Measurements from ENCODE around the gene EPSTI1.

Gene EPSTI1

GRCh38 chr13:42985312-42986175 lies 6.5 kb downstream of the EPSTI1 start:
- Histone ChIP-seq H3K4me3 (ENCODE audit: low read length) (no peak overlapping the region), H3K9ac (ENCODE audit: low read depth, low read length) (no peak overlapping the region), H3K27me3 (ENCODE audit: insufficient read depth, low read length) (peaks cover 5% of the 10 kb centered on the region; the same call in 1 of the 2 replicates), H3K9me3 (ENCODE audit: insufficient read depth, low read depth, low read length) (no peaks in the 10 kb centered on the region), H3K4me1 (ENCODE audit: insufficient read depth, low read length) (peaks cover 18% of the 10 kb centered on the region), H3K27ac (ENCODE audit: low read length) (no peak overlapping the region), H3K36me3 (ENCODE audit: insufficient read depth, low read depth, low read length) (no peaks in the 10 kb centered on the region)

- no peaks in the 10 kb centered on the region for H3K36me3 ChIP-seq (ENCODE audit: insufficient read depth, low read depth, low read length)
Observed at GRCh38 chr13:42984691-42985090, 7.3 kb downstream of the EPSTI1 start.

GRCh38 chr13:42984026-42984425 lies 8.0 kb downstream of the EPSTI1 start:
- H3K4me1 ChIP-seq (ENCODE audit: insufficient read depth, low read length), result peaks cover 18% of the 10 kb centered on the region
- no peak overlapping the region for H3K9ac ChIP-seq (ENCODE audit: low read depth, low read length)
- no peaks in the 10 kb centered on the region for H3K36me3 ChIP-seq (ENCODE audit: insufficient read depth, low read depth, low read length)
- H3K27me3 ChIP-seq (ENCODE audit: insufficient read depth, low read length), result no peaks in the 10 kb centered on the region
- H3K4me3 ChIP-seq (ENCODE audit: low read length), result no peak overlapping the region
- H3K9me3 ChIP-seq (ENCODE audit: insufficient read depth, low read depth, low read length), result no peaks in the 10 kb centered on the region
- H3K27ac ChIP-seq (ENCODE audit: low read length), result no peak overlapping the region

More at GRCh38 chr13:42984691-42985090, 7.3 kb downstream of the EPSTI1 start:
- Histone ChIP-seq H3K4me1 (ENCODE audit: insufficient read depth, low read length) (peaks cover 18% of the 10 kb centered on the region), H3K9ac (ENCODE audit: low read depth, low read length) (no peak overlapping the region), H3K27ac (ENCODE audit: low read length) (no peak overlapping the region), H3K4me3 (ENCODE audit: low read length) (no peak overlapping the region), H3K27me3 (ENCODE audit: insufficient read depth, low read length) (no peaks in the 10 kb centered on the region), H3K9me3 (ENCODE audit: insufficient read depth, low read depth, low read length) (no peaks in the 10 kb centered on the region)

GRCh38 chr13:42981853-42982252 lies 10.2 kb downstream of the EPSTI1 start:
- H3K27ac ChIP-seq (ENCODE audit: low read length), result no peak overlapping the region
- no peaks in the 10 kb centered on the region for H3K9me3 ChIP-seq (ENCODE audit: insufficient read depth, low read depth, low read length)
- no peak overlapping the region for H3K4me3 ChIP-seq (ENCODE audit: low read length)
- H3K36me3 ChIP-seq (ENCODE audit: insufficient read depth, low read depth, low read length), result no peaks in the 10 kb centered on the region
- peaks cover 18% of the 10 kb centered on the region for H3K4me1 ChIP-seq (ENCODE audit: insufficient read depth, low read length)
- no peak overlapping the region for H3K9ac ChIP-seq (ENCODE audit: low read depth, low read length)
- H3K27me3 ChIP-seq (ENCODE audit: insufficient read depth, low read length), result no peaks in the 10 kb centered on the region

GRCh38 chr13:42981317-42981716 lies 10.7 kb downstream of the EPSTI1 start:
- Histone ChIP-seq H3K9me3 (ENCODE audit: insufficient read depth, low read depth, low read length) (no peaks in the 10 kb centered on the region), H3K36me3 (ENCODE audit: insufficient read depth, low read depth, low read length) (no peaks in the 10 kb centered on the region), H3K27ac (ENCODE audit: low read length) (no peak overlapping the region), H3K27me3 (ENCODE audit: insufficient read depth, low read length) (no peaks in the 10 kb centered on the region), H3K4me3 (ENCODE audit: low read length) (no peak overlapping the region), H3K9ac (ENCODE audit: low read depth, low read length) (no peak overlapping the region), H3K4me1 (ENCODE audit: insufficient read depth, low read length) (peaks cover 18% of the 10 kb centered on the region)

GRCh38 chr13:42977219-42977659 lies 14.8 kb downstream of the EPSTI1 start:
- Histone ChIP-seq H3K9ac (ENCODE audit: low read depth, low read length) (no peak overlapping the region), H3K27ac (ENCODE audit: low read length) (no peak overlapping the region), H3K4me3 (ENCODE audit: low read length) (no peak overlapping the region), H3K27me3 (ENCODE audit: insufficient read depth, low read length) (no peaks in the 10 kb centered on the region), H3K36me3 (ENCODE audit: insufficient read depth, low read depth, low read length) (no peaks in the 10 kb centered on the region), H3K4me1 (ENCODE audit: insufficient read depth, low read length) (peaks cover 11% of the 10 kb centered on the region), H3K9me3 (ENCODE audit: insufficient read depth, low read depth, low read length) (no peaks in the 10 kb centered on the region)

- Histone ChIP-seq H3K4me3 (ENCODE audit: low read length) (no peak overlapping the region), H3K4me1 (ENCODE audit: insufficient read depth, low read length) (peaks cover 1% of the 10 kb centered on the region; the same call in 1 of the 2 replicates), H3K36me3 (ENCODE audit: insufficient read depth, low read depth, low read length) (no peaks in the 10 kb centered on the region), H3K27me3 (ENCODE audit: insufficient read depth, low read length) (no peaks in the 10 kb centered on the region), H3K27ac (ENCODE audit: low read length) (no peak overlapping the region), H3K9me3 (ENCODE audit: insufficient read depth, low read depth, low read length) (no peaks in the 10 kb centered on the region), H3K9ac (ENCODE audit: low read depth, low read length) (no peak overlapping the region)
Observed at GRCh38 chr13:42976066-42976465, 16.0 kb downstream of the EPSTI1 start.

GRCh38 chr13:42973581-42973980 lies 18.5 kb downstream of the EPSTI1 start:
- H3K9ac ChIP-seq (ENCODE audit: low read depth, low read length), result no peak overlapping the region
- no peak overlapping the region for H3K4me3 ChIP-seq (ENCODE audit: low read length)
- H3K27ac ChIP-seq (ENCODE audit: low read length), result no peak overlapping the region
- no peaks in the 10 kb centered on the region for H3K27me3 ChIP-seq (ENCODE audit: insufficient read depth, low read length)
- H3K36me3 ChIP-seq (ENCODE audit: insufficient read depth, low read depth, low read length), result no peaks in the 10 kb centered on the region
- H3K9me3 ChIP-seq (ENCODE audit: insufficient read depth, low read depth, low read length), result no peaks in the 10 kb centered on the region
- peaks cover 3% of the 10 kb centered on the region; the same call in 1 of the 2 replicates for H3K4me1 ChIP-seq (ENCODE audit: insufficient read depth, low read length)

- Histone ChIP-seq H3K36me3 (ENCODE audit: insufficient read depth, low read depth, low read length) (no peaks in the 10 kb centered on the region), H3K4me3 (ENCODE audit: low read length) (no peak overlapping the region), H3K4me1 (ENCODE audit: insufficient read depth, low read length) (peaks cover 3% of the 10 kb centered on the region; the same call in 1 of the 2 replicates), H3K27me3 (ENCODE audit: insufficient read depth, low read length) (no peaks in the 10 kb centered on the region), H3K9me3 (ENCODE audit: insufficient read depth, low read depth, low read length) (no peaks in the 10 kb centered on the region), H3K27ac (ENCODE audit: low read length) (no peak overlapping the region), H3K9ac (ENCODE audit: low read depth, low read length) (no peak overlapping the region)
Observed at GRCh38 chr13:42971691-42972347, 20.2 kb downstream of the EPSTI1 start.

- H3K36me3 ChIP-seq (ENCODE audit: insufficient read depth, low read depth, low read length), result no peaks in the 10 kb centered on the region
- no peak overlapping the region for H3K4me3 ChIP-seq (ENCODE audit: low read length)
- H3K27me3 ChIP-seq (ENCODE audit: insufficient read depth, low read length), result no peaks in the 10 kb centered on the region
- no peak overlapping the region for H3K27ac ChIP-seq (ENCODE audit: low read length)
- no peak overlapping the region for H3K9ac ChIP-seq (ENCODE audit: low read depth, low read length)
- no peaks in the 10 kb centered on the region for H3K9me3 ChIP-seq (ENCODE audit: insufficient read depth, low read depth, low read length)
- peaks cover 3% of the 10 kb centered on the region; the same call in 1 of the 2 replicates for H3K4me1 ChIP-seq (ENCODE audit: insufficient read depth, low read length)
Observed at GRCh38 chr13:42970824-42971690, 21.0 kb downstream of the EPSTI1 start.

- H3K9me3 ChIP-seq (ENCODE audit: insufficient read depth, low read depth, low read length), result no peaks in the 10 kb centered on the region
- H3K4me3 ChIP-seq (ENCODE audit: low read length), result no peak overlapping the region
- no peaks in the 10 kb centered on the region for H3K36me3 ChIP-seq (ENCODE audit: insufficient read depth, low read depth, low read length)
- no peaks in the 10 kb centered on the region for H3K27me3 ChIP-seq (ENCODE audit: insufficient read depth, low read length)
- peaks cover 3% of the 10 kb centered on the region; the same call in 1 of the 2 replicates for H3K4me1 ChIP-seq (ENCODE audit: insufficient read depth, low read length)
- H3K27ac ChIP-seq (ENCODE audit: low read length), result no peak overlapping the region
- no peak overlapping the region for H3K9ac ChIP-seq (ENCODE audit: low read depth, low read length)
Observed at GRCh38 chr13:42969565-42970172, 22.4 kb downstream of the EPSTI1 start.
